8988T (cell line): ENCODE results near the gene PIAS4.

Source experiments
- DNase-seq: peaks from one replicate; pipeline ENCODE4 v3.0.0; 2011

The PIAS4 gene

GRCh38 chr19:4061683-4062418, 54.3 kb downstream of the PIAS4 start:
- DNase-seq: peak; percentile 31

- no peak for DNase-seq
Observed at GRCh38 chr19:4062419-4063368, 55.2 kb downstream of the PIAS4 start.

- peak; percentile 39 for DNase-seq
Observed at GRCh38 chr19:4063369-4064148, 56.0 kb downstream of the PIAS4 start.

GRCh38 chr19:4064149-4064495, 56.6 kb downstream of the PIAS4 start:
- DNase-seq: peak; percentile 41

- DNase-seq: peak; percentile 56
Observed at GRCh38 chr19:4064496-4065260, 57.1 kb downstream of the PIAS4 start.

DNA sequence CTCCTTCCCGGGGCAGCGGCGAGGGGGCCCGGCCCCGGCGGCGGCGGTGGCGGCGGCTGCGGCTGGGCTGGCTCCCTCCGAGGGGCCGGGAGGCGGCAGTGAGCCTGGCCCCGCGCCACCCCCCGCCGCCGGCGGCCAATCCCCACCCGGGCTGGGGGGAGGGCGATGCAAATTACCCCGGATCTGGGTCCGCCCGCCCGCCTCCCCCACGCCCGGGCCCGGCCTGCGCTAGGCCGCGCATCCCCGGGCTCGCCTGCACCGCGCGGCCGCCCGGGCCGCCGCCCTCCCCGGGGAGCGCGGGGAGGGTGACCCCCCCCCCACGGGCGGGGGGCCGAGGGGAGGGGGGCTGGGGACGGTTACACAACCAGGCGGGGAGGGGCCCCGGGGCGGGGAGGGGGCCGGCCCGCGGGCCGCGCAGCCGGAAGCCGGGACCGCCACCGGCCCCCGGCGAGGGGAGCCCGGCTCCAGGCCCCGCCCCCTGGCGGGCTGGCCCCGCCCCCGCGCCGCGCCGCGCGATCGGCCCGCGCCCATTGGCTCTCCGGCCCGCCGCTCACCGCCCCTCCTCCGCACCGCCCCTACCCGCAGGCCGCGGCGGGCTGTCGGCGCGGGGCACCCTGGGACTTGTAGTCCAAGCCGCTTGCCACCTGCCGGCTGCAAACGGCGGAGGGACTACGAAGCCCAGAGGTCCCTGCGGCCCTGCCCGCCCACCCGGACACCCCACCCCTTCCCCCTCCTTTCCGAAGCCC, 58.1 kb downstream of the PIAS4 start:
- DNase-seq: peak; percentile 98

DNA sequence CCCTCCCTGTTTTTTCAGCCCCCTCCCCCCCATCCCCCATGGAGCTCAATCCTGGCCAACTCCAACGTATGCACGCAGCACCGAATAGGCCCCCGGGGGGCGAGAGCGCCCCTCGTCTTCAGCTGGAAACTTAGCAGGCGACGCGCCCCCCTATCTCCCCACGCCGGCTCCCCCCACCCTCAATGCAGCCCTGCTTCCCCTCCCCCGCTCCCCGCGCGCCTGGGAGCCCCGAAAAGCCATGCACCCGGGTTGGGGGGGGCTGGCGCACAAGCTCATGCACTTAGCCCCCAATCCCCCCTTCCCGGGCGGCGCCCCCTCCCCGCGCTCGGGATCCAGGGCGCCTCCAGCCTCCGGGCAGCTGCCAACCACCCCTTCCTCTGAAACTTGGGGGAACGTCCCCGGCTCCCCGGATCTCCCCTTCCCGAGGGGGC, 58.7 kb downstream of the PIAS4 start:
- DNase-seq: peak; percentile 64

GRCh38 chr19:4066682-4067395, 59.3 kb downstream of the PIAS4 start, which contains the start of gene ZBTB7A:
Gene ZBTB7A, minus strand, starts transcription at chr19:4066899. Its CDS starts 11,667 bp downstream, at chr19:4055232.
- peak; percentile 84 for DNase-seq

- DNase-seq: peak; percentile 46
Observed at GRCh38 chr19:4067396-4068046, 60.0 kb downstream of the PIAS4 start.

GRCh38 chr19:4068047-4068966, 60.8 kb downstream of the PIAS4 start:
- DNase-seq: no peak

GRCh38 chr19:4069331-4069959, 61.9 kb downstream of the PIAS4 start:
- no peak for DNase-seq

DNA sequence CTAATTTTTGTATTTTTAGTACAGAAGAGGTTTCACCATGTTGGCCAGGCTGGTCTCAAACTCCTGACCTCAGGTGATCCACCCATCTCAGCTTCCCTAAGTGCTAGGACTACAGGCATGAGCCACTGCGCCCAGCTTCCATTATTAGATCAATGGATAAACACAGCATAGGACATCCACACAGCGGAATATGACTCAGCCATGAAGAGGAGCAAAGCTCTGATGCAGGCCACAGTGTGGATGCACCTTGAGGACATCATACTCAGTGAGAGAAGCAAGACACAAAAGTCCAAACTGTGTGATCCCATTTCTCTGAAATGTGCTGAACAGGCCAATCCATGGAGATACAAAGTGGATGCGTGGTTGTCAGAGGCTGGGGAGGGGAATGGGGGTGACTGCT, 64.1 kb downstream of the PIAS4 start:
- no peak for DNase-seq

- DNase-seq: no peak
Observed at GRCh38 chr19:4075373-4075772, 67.8 kb downstream of the PIAS4 start.

GRCh38 chr19:4077007-4077374, 69.5 kb downstream of the PIAS4 start:
- DNase-seq: no peak

DNA sequence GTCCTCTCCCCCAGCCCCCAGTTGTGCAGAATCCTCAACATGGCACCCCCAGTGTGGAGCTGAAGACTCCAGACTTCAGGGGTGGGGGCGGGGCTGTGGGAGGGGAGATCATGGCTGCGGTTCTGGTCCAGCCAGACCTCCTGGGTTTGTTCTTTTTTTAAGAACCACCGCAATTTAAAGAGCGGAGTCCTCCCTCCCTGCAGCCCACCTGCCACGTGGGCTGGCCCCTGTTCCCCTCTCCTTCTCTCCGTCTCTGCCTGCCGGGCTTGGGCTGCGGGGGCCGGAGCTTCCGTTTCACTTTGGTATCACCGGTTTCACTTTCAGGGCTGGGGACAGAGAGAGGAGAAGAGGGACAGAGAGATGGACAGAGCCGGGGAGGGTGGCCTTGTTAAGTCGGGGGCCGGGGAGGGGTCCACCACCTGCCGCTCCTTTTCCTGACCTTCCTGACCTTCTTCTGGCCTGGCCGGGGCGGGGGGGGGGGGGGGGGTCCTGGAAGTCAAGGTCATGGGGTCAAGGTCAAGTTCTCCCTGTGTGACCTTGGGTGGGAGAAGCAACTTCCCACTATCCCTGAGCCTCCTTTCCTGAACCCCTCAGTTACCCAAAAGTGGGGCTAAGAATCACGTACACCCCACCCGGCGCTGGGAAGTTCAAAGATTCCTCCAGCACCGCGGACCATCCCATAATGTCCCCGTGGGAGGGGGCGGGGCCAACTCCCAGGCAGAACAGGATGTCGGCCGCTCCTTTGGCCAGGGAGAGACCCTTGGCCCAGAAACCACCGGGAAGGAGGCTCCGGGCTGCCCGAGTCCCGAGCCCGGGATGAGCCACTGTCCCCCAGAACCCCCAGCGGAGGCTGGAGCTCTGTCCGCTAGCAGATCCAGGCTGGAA, 70.5 kb downstream of the PIAS4 start:
- DNase-seq: no peak

- DNase-seq: no peak
Observed at GRCh38 chr19:4080473-4080872, 72.9 kb downstream of the PIAS4 start.

DNA sequence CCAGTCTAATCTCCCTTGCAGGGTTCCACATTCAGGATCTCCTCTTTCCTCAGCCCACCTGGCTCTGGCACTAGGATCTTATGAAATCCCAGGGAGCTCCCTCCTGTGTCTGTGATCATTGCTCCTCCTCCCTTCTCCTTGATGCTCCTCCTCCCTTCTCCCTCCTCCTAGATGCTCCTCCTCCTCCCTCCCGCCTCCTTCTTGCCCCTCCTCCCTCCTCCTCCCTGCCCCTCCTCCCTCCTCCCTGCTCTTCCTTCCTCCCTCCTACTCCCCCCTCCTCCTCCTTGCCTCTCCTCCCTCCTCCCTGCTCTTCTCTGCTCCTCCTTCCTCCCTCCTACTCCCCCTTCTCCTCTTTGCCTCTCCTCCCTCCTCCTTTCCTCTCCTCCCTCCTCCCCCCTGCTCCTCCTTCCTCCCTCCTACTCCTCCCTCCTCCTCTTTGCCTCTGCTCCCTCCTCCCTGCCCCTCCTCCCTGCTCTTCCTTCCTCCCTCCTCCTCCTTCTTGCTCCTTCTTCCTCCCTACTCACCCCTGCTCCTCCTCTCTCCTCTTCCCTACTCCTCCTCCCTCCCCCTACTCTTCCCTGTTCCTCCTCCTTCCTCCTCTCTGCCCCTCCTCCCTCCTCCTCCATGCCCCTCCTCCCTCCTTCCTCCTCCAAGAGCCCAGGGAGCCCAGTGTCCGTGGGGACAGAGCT, 74.0 kb downstream of the PIAS4 start:
- no peak for DNase-seq
